Nephron progenitor cell (in vitro differentiated cells): ENCODE data around the gene UBP1.

Experiments used
- DNase-seq: peaks from one replicate; pipeline ENCODE4 v3.0.0; 2021
- H3K27ac Mint-ChIP-seq: 2 replicates; pipeline ENCODE4 v1.8.0; 2021; ENCODE audit warnings: mild to moderate bottlenecking, moderate library complexity, mixed read lengths
- H3K27me3 Mint-ChIP-seq: 2 replicates; pipeline ENCODE4 v1.8.0; 2021; ENCODE audit warnings: mild to moderate bottlenecking, low read depth, mixed read lengths; ENCODE audit not compliant: poor library complexity
- H3K36me3 Mint-ChIP-seq: 2 replicates; pipeline ENCODE4 v1.8.0; 2021; ENCODE audit warnings: low read depth, mixed read lengths
- H3K4me1 Mint-ChIP-seq: 2 replicates; pipeline ENCODE4 v1.8.0; 2021; ENCODE audit warnings: mixed read lengths
- H3K4me3 Mint-ChIP-seq: 2 replicates; pipeline ENCODE4 v1.8.0; 2021; ENCODE audit warnings: mild to moderate bottlenecking, moderate library complexity, mixed read lengths
- H3K9me3 Mint-ChIP-seq: 2 replicates; pipeline ENCODE4 v1.8.0; 2021; ENCODE audit warnings: mild to moderate bottlenecking, moderate library complexity, mixed read lengths
- TF ChIP-seq, protein P1 (sequence below): fragments of 200-600 bp; sonication (generic); IDR thresholded peaks from 2 replicates; pipeline ENCODE4 v1.5.0; 2021; ENCODE audit warnings: antibody characterized with exemption

Gene UBP1

DNA sequence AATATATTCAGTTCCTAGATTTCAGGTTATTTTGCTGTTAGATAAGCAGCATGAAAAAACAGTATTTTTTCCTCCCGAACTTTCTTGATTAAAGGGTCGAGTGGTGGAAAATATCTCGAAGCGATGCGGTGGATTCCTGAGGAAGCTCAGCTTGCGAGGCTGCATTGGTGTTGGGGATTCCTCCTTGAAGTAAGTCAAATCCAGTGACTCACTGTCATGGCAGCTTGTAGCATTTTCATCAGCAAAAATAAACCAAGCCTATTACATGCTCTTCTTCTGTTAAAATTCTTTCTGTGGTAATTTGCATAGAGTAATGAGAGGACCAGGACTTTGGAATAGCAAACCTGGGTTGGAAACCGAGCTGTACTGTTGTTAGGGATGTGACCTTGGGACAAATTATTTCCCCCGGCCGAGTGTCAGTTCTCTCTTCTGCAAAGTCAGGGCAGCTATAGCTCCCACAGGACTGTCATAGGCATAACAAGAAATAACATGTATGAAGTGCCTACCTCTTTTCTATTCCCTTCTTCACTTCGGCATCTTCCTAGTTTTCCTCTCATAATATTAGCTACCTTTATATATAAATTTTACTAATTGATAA is 75.6 kb downstream of the UBP1 start:
- Mint-ChIP-seq H3K4me3 (no peak overlapping the region), H3K4me1 (no peaks in the 10 kb centered on the region), H3K36me3 (peaks cover 19% of the 10 kb centered on the region), H3K27me3 (no peaks in the 10 kb centered on the region), H3K27ac (no peak overlapping the region), H3K9me3 (peaks cover 2% of the 10 kb centered on the region)
- TF ChIP-seq, protein P1, sequence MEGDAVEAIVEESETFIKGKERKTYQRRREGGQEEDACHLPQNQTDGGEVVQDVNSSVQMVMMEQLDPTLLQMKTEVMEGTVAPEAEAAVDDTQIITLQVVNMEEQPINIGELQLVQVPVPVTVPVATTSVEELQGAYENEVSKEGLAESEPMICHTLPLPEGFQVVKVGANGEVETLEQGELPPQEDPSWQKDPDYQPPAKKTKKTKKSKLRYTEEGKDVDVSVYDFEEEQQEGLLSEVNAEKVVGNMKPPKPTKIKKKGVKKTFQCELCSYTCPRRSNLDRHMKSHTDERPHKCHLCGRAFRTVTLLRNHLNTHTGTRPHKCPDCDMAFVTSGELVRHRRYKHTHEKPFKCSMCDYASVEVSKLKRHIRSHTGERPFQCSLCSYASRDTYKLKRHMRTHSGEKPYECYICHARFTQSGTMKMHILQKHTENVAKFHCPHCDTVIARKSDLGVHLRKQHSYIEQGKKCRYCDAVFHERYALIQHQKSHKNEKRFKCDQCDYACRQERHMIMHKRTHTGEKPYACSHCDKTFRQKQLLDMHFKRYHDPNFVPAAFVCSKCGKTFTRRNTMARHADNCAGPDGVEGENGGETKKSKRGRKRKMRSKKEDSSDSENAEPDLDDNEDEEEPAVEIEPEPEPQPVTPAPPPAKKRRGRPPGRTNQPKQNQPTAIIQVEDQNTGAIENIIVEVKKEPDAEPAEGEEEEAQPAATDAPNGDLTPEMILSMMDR, result no peak
- DNase-seq, result no peak

DNA sequence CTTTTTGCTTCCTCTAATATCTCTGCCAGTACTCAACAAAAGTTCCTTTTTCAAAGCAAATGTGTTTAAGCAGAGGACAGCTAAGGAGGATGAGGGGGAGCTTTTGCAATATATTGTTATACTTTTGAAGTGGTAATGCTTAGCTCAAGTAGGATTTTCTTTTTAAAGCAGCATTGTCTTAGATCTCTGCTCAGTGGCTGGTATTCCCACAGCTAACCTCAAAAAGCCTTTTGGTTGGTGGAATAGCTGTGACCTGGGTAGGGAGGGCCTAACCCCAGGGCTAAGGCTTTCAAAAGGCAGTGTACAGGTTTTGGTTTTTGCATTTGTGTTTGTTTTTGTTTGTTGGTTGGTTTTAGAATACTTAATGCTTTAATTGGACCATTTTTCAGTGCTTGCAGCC is 76.1 kb downstream of the UBP1 start:
- TF ChIP-seq, protein P1, result no peak
- no peak for DNase-seq
- no peaks in the 10 kb centered on the region for H3K27me3 Mint-ChIP-seq
- H3K4me1 Mint-ChIP-seq, result no peaks in the 10 kb centered on the region
- no peaks in the 10 kb centered on the region for H3K9me3 Mint-ChIP-seq
- H3K36me3 Mint-ChIP-seq, result peaks cover 13% of the 10 kb centered on the region
- no peak overlapping the region for H3K27ac Mint-ChIP-seq
- H3K4me3 Mint-ChIP-seq, result no peak overlapping the region

DNA sequence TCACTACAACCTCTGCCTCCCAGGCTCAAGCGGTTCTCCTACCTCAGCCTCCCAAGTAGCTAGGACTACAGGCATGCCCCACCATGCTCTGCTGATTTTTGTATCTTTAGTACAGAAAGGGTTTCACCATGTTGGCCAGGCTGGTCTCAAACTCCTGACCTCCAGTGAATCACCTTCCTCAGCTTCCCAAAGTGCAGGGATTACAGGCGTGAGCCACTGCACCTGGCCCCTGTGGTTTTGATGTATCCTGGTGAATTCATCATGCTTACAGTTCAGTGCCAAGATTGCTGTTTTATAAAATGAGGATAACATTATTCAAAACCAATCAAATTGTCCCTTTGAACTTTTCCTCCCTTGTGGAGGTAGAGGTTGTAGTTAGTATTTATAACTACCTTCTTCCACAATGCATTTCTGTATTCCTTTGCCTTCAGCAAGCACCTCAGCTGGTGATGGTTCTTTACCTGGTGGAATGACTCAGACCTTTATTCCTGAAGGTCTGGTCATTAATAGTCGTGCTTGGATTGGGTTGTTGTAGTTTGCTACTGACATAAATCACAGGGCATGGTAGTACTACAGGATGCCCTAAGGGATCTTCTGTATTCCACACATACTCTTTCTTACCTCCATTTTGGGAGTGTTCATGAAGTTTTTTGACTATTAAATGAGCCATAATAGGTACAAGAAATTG is 76.9 kb downstream of the UBP1 start:
- Mint-ChIP-seq H3K36me3 (peaks cover 9% of the 10 kb centered on the region), H3K4me1 (no peaks in the 10 kb centered on the region), H3K27me3 (no peaks in the 10 kb centered on the region), H3K27ac (no peak overlapping the region), H3K4me3 (no peak overlapping the region), H3K9me3 (no peaks in the 10 kb centered on the region)
- TF ChIP-seq, protein P1, result no peak
- DNase-seq, result no peak

DNA sequence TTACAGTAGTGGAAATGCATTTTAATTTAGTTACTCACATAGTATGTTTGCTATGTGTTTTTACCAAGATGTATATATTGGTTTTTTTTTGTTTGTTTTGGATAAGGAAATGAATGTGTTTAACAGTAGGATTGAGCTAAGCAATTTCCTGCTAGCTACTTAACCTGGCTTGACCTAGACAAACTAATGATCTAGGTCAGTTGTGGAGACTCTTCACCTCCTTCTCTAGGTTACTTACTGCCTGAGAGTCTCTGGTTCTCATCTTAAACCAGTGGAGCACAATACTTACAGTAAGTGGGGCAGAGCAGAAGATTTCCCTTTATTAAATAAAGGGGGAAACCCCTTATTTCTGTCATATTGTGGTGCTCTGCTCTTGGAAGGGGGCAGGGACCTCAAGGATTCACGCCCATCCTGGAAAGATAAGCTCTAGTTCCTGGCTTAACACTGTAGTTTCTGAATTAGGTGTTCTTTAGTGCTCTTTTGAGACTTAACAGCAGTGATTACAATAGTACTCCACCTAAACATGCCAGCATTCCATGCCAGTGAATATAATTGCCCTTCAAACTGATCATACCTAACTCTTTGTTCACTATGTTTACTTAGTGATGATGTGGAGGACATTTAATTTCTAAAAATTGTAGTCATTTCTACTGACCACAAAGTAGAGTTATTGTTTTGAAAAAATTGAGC is 79.9 kb downstream of the UBP1 start:
- no peak for DNase-seq
- Mint-ChIP-seq H3K36me3 (no peaks in the 10 kb centered on the region), H3K27ac (no peak overlapping the region), H3K4me3 (no peak overlapping the region), H3K4me1 (no peaks in the 10 kb centered on the region), H3K9me3 (no peaks in the 10 kb centered on the region), H3K27me3 (no peaks in the 10 kb centered on the region)
- TF ChIP-seq, protein P1, result no peak

DNA sequence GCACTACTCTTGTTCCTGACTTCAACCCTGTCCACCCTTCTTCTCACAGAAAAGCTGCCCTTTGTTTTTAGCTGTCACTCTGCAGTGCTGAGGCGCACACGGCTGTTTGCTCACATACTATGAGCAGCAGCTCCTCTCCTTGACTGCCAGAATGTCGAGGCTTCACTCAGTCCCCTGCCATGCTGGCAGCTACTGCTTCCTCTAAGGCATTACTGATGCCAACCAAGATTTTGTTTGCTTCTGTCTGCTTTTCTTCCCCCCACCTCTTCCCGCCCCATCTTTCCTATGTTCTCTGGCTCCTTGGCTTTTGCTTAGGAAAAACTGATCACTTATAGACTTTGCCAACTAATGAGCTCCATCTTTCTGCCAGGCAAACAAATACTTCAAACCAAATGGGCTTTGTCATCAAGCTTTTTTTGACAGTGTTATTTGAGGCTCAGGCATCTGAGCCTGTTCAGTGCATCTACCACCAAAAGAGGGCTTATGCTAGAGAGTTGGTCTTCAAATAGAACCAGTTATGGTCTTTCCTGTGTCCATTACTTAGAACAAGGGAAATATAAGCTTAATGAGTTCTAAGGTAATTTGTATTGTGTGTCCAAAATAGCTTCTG is 81.9 kb downstream of the UBP1 start:
- TF ChIP-seq, protein P1, result no peak
- Mint-ChIP-seq H3K4me1 (no peaks in the 10 kb centered on the region), H3K9me3 (no peaks in the 10 kb centered on the region), H3K36me3 (no peaks in the 10 kb centered on the region), H3K27ac (peak overlapping the region; percentile 11), H3K4me3 (no peak overlapping the region), H3K27me3 (peaks cover 3% of the 10 kb centered on the region)
- no peak for DNase-seq
